Muscle layer of colon (tissue), 2 donors: Measurements from ENCODE around the gene FRMD5.
"Not testable (repeated sequence)": the region's sequence is repeated elsewhere in the genome, so short reads cannot be mapped to it uniquely, and the experiment has no call there.

Experiments used
- H3K27ac ChIP-seq: one replicate; pipeline ENCODE4 v1.7.0; 2013; ENCODE audit warnings: low read depth, mild to moderate bottlenecking, low read length, moderate library complexity
- H3K27me3 ChIP-seq, 2 donors: one replicate each; pipeline ENCODE4 v1.7.0; 2013; ENCODE audit warnings: low read length in 2 of 2, mild to moderate bottlenecking in 2 of 2; ENCODE audit not compliant: insufficient read depth in 2 of 2, control insufficient read depth in 1 of 2
- H3K36me3 ChIP-seq: one replicate; pipeline ENCODE4 v1.7.0; 2013; ENCODE audit warnings: mild to moderate bottlenecking, low read length; ENCODE audit not compliant: insufficient read depth
- H3K4me1 ChIP-seq: one replicate; pipeline ENCODE4 v1.7.0; 2013; ENCODE audit warnings: mild to moderate bottlenecking, low read length; ENCODE audit not compliant: insufficient read depth
- H3K4me3 ChIP-seq, 2 donors: one replicate each; pipeline ENCODE4 v1.7.0; 2013; ENCODE audit warnings: low read length in 2 of 2, low read depth in 1 of 2, mild to moderate bottlenecking in 1 of 2, moderate library complexity in 1 of 2
- H3K9ac ChIP-seq: one replicate; pipeline ENCODE4 v1.7.0; 2013; ENCODE audit warnings: low read length
- H3K9me3 ChIP-seq: one replicate; pipeline ENCODE4 v1.7.0; 2013; ENCODE audit warnings: mild to moderate bottlenecking, low read length
- donor health status: abdominal sarcoma.
- donor health status: Adenocarcinoma of cecum.

FRMD5 gene

GRCh38 chr15:43871835-43872234 lies 323.2 kb downstream of the FRMD5 start:
- Histone ChIP-seq H3K4me1 (peaks cover 6% of the 10 kb centered on the region), H3K27ac (no peak overlapping the region)

GRCh38 chr15:43868406-43868805 lies 326.7 kb downstream of the FRMD5 start:
- peaks cover 6% of the 10 kb centered on the region for H3K4me1 ChIP-seq
- no peak overlapping the region for H3K9ac ChIP-seq
- H3K27ac ChIP-seq = no peak overlapping the region
- no peaks in the 10 kb centered on the region for H3K27me3 ChIP-seq
- H3K36me3 ChIP-seq = peaks cover 3% of the 10 kb centered on the region
- no peak overlapping the region for H3K4me3 ChIP-seq
- no peaks in the 10 kb centered on the region for H3K9me3 ChIP-seq

More at GRCh38 chr15:43871835-43872234, 323.2 kb downstream of the FRMD5 start:
- no peaks in the 10 kb centered on the region for H3K9me3 ChIP-seq
- no peak overlapping the region for H3K4me3 ChIP-seq
- no peaks in the 10 kb centered on the region for H3K27me3 ChIP-seq
- H3K9ac ChIP-seq = no peak overlapping the region
- H3K36me3 ChIP-seq = peaks cover 3% of the 10 kb centered on the region

GRCh38 chr15:43867096-43867495 lies 328.0 kb downstream of the FRMD5 start:
- Histone ChIP-seq H3K4me3 (no peak overlapping the region), H3K9me3 (no peaks in the 10 kb centered on the region), H3K27ac (no peak overlapping the region), H3K4me1 (peaks cover 4% of the 10 kb centered on the region), H3K9ac (no peak overlapping the region), H3K27me3 (no peaks in the 10 kb centered on the region), H3K36me3 (peaks cover 3% of the 10 kb centered on the region)

GRCh38 chr15:43866636-43867035 lies 328.4 kb downstream of the FRMD5 start:
- H3K27me3 ChIP-seq, H3K27ac ChIP-seq, H3K9me3 ChIP-seq, H3K4me3 ChIP-seq, H3K4me1 ChIP-seq, H3K9ac ChIP-seq, H3K36me3 ChIP-seq: not testable (repeated sequence)

- H3K36me3 ChIP-seq = peaks cover 12% of the 10 kb centered on the region
Measured at GRCh38 chr15:43859546-43859945, 335.5 kb downstream of the FRMD5 start.

GRCh38 chr15:43854801-43855200 lies 340.3 kb downstream of the FRMD5 start:
- no peak overlapping the region for H3K4me3 ChIP-seq
- no peak overlapping the region for H3K9ac ChIP-seq
- no peaks in the 10 kb centered on the region for H3K27me3 ChIP-seq
- no peaks in the 10 kb centered on the region for H3K4me1 ChIP-seq
- peaks cover 7% of the 10 kb centered on the region for H3K36me3 ChIP-seq
- H3K27ac ChIP-seq = no peak overlapping the region
- H3K9me3 ChIP-seq = no peaks in the 10 kb centered on the region

More at GRCh38 chr15:43859546-43859945, 335.5 kb downstream of the FRMD5 start:
- Histone ChIP-seq H3K27ac (no peak overlapping the region), H3K27me3 (no peaks in the 10 kb centered on the region), H3K4me3 (no peak overlapping the region), H3K9me3 (no peaks in the 10 kb centered on the region), H3K4me1 (no peaks in the 10 kb centered on the region), H3K9ac (no peak overlapping the region)

GRCh38 chr15:43852607-43853006 lies 342.5 kb downstream of the FRMD5 start:
- Histone ChIP-seq H3K4me1 (no peaks in the 10 kb centered on the region), H3K36me3 (no peaks in the 10 kb centered on the region), H3K27ac (no peak overlapping the region), H3K27me3 (no peaks in the 10 kb centered on the region), H3K4me3 (no peak overlapping the region), H3K9me3 (no peaks in the 10 kb centered on the region), H3K9ac (no peak overlapping the region)

GRCh38 chr15:43851251-43851650 lies 343.8 kb downstream of the FRMD5 start:
- no peaks in the 10 kb centered on the region for H3K9me3 ChIP-seq
- no peaks in the 10 kb centered on the region for H3K36me3 ChIP-seq
- H3K9ac ChIP-seq = no peak overlapping the region
- H3K4me3 ChIP-seq = no peak overlapping the region
- no peak overlapping the region for H3K27ac ChIP-seq
- H3K27me3 ChIP-seq = no peaks in the 10 kb centered on the region
- no peaks in the 10 kb centered on the region for H3K4me1 ChIP-seq

GRCh38 chr15:43845421-43845820 lies 349.6 kb downstream of the FRMD5 start:
- no peaks in the 10 kb centered on the region for H3K4me1 ChIP-seq
- no peaks in the 10 kb centered on the region for H3K36me3 ChIP-seq
- no peak overlapping the region for H3K9ac ChIP-seq
- H3K27ac ChIP-seq = no peak overlapping the region
- H3K27me3 ChIP-seq = no peaks in the 10 kb centered on the region
- H3K9me3 ChIP-seq = no peaks in the 10 kb centered on the region
- no peak overlapping the region for H3K4me3 ChIP-seq

- H3K27ac ChIP-seq, H3K4me3 ChIP-seq, H3K9me3 ChIP-seq, H3K36me3 ChIP-seq, H3K4me1 ChIP-seq, H3K9ac ChIP-seq, H3K27me3 ChIP-seq: not testable (repeated sequence)
Measured at GRCh38 chr15:43832485-43832884, 362.6 kb downstream of the FRMD5 start.

GRCh38 chr15:43831519-43832052 lies 363.5 kb downstream of the FRMD5 start:
- H3K9ac ChIP-seq, H3K36me3 ChIP-seq, H3K9me3 ChIP-seq, H3K4me1 ChIP-seq, H3K27ac ChIP-seq, H3K4me3 ChIP-seq, H3K27me3 ChIP-seq: not testable (repeated sequence)

GRCh38 chr15:43830691-43831275 lies 364.3 kb downstream of the FRMD5 start:
- H3K4me3 ChIP-seq, H3K27ac ChIP-seq, H3K9ac ChIP-seq, H3K27me3 ChIP-seq, H3K9me3 ChIP-seq, H3K36me3 ChIP-seq, H3K4me1 ChIP-seq: not testable (repeated sequence)
